GM18505 (cell line): ENCODE measurements around the gene RGSL1.

ENCODE experiments used
- ATAC-seq: cut with Tn5 transposase; IDR thresholded peaks from one replicate; pipeline ENCODE4 v1.9.1; 2021; ENCODE audit not compliant: unreplicated experiment
- POLR2A ChIP-seq: IDR thresholded peaks from 4 replicates; pipeline ENCODE4 v1.6.1; 2011; ENCODE audit warnings: borderline replicate concordance; ENCODE audit not compliant: insufficient read depth, insufficient read length; ENCODE audit errors: extremely low read depth

Gene RGSL1

DNA sequence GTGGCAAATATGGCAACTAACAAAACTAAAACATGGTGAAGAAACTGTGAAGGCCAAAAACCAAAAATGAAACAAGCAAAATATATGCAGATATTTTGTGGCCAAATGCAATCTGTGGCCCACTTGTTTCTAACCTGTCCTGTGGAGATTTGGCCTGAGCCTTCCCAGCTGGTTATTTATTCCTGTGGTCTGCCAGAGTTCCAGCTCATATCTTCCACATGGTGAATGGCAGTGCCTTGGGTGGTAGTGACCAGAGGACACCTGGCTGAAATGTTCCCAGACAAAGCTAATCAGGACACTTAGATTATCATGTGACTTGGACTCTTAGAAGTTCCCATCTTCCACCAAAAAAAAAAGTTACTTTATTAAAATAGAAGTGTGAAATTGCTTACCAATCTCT lies 99.4 kb downstream of the RGSL1 start:
- TF ChIP-seq POLR2A: no peak
- ATAC-seq: no peak

DNA sequence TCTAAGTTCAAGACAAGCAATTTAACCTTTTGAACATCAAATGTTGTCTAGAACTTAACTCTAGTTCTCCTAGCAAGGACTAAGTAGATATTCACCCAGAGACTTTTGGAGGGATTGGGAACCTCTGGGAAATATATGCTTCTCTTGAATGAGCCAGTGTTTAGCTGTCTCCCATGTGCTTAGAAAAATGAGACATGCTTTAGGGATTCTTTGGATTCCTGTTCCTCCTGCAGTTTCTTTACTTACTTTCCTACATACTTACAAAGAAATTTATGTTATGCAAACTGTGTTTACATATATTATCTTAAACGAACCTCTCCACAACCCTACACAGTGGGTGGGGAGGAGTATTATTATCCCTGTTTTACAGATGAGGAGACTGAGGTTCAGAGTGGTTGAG lies 99.9 kb downstream of the RGSL1 start:
- TF ChIP-seq POLR2A: no peak
- ATAC-seq: no peak

- TF ChIP-seq POLR2A: no peak
- no peak for ATAC-seq
Measured at GRCh38 chr1:182552527-182552926, 102.6 kb downstream of the RGSL1 start.

GRCh38 chr1:182555493-182555892 lies 105.5 kb downstream of the RGSL1 start:
- no peak for ATAC-seq
- TF ChIP-seq POLR2A: no peak

GRCh38 chr1:182556279-182556678 lies 106.3 kb downstream of the RGSL1 start:
- ATAC-seq: no peak
- no peak for TF ChIP-seq POLR2A

DNA sequence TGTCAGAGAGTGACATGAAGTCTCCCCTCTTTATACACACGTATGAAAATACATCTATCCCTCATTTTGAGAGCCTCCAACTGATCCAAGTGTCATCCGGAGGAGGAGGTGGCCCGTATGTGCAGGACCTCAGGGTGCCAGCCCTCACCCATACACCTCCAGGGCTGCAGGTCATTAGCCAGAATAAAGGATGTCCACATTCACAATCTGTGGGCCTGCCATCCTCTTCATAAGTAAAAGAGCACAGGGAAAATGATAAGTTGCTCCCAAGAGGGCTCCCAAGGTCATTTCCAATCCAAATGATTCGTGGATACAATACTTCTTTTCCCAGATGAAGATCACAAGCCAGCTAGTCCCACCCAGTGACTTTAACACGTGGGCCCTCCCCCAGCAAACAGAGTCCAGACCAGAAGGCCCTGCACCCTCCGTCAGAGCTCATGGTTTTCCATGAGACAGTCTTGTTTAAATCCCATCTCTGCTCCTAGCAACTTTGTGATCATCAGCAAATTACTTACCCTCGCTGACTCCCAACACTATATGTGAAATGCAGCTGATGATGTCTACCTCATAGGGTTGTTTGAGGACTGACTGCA lies 110.5 kb downstream of the RGSL1 start:
- ATAC-seq: no peak
- TF ChIP-seq POLR2A: no peak

DNA sequence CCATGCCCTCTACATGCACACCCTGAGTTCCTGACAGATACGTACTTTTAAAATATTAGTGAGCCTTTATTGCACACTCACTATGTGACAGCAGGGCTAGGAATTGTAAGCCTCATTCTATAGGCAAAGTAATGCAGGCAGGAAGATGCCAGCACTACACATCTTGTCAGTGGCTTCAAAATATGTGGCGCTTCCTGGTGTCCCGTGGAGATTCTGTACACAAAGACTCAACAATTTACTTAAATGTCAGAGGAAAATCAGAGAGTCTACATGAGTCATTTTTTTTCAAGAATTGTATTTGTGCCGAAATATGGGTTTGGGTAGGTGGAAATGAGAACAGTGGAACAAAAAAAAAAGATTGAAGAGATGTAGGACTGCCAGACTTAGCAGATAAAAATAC lies 111.5 kb downstream of the RGSL1 start:
- no peak for TF ChIP-seq POLR2A
- ATAC-seq: no peak

- no peak for TF ChIP-seq POLR2A
- ATAC-seq: no peak
Measured at GRCh38 chr1:182563095-182563494, 113.1 kb downstream of the RGSL1 start.

DNA sequence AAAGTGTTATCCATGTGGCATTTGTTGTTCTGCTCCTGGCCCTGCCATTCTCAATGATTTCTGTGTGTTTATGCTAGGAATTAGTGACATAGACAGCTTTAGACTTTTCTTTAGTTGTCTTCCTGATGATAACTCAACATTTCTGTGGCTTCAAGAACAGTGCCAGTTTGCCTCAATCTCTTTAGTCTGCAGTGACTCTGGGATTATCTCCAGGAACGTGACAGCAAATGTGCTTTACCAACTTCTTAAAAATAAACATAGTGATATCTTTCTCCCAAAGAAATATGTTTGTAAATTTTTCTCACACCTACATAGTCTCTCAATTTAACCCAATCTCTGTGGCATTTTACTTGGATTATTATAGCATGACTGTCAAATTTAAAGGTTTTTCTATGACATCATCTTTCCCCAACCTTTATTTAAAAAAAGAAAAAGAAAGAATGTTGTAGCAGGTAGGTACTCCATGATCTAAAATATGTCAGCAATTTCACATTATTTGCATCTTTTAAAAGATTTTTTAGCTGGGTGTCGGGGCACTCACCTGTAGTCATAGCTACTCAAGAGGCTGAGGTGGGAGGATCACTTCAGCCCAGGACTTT lies 114.6 kb downstream of the RGSL1 start:
- no peak for TF ChIP-seq POLR2A
- no peak for ATAC-seq

DNA sequence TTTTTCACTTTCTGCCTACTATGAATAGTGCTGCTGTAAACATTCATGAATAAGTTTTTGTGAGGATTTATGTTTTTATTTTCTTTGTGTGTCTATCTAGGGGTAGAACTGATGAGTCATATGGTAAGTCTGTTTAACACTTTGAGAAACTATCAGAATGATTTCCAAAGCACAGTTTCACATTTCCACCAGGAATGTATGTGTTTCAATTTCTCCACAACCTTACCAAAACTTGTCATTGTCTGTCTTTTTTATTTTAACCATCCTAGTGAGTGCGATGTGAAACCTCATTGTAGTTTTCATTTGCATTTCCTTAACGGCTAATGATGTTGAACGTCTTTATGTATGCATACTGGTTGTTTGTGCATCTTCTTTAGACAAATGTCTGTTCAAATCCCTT lies 115.6 kb downstream of the RGSL1 start:
- no peak for ATAC-seq
- no peak for TF ChIP-seq POLR2A

DNA sequence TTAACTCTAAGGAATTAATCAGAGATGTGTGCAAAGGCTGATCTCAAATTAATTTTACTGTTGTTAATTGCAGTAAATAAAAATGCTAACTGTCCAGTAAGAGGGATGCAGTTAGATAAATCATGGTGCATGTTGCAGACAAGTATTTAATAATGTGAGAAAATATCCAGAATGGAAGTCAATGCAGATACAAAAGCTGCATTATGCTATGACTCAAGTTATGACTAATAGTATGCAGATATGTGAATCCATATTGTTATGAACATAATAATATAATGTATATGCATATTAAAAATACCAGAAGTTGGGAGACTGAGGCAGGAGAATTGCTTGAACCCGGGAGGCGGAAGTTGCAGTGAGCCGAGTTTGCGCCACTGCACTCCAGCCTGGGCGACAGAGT lies 117.7 kb downstream of the RGSL1 start:
- no peak for TF ChIP-seq POLR2A

DNA sequence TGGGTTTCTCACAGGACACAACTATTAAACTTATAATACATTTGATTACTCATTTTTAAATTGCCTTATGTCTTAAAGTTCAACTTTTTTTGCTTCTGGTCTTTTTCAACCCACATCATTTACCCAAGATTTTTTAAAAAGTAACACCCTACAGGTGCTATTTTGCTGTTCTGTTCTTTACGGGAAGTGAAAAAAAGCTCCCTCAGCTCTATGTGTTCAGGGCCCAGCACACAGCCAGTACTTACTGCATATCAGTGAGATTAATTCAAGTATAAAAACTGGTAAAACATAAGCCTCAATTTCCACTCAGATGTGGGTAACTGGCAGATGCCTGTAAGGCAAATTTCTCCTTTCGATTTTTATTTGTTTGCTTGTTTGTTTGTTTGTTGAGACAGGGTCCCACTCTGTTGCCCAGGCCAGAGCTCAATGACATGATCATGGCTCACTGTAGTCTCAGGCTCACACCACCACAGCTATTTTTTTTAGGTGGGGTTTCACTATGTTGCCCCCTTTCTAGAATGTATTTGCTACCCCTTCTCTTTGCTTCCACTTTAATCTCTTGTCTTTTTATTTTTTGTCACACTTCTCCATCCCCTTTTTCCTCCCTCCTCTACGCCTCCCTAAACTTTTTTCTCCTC lies 118.8 kb downstream of the RGSL1 start:
- no peak for ATAC-seq
- no peak for TF ChIP-seq POLR2A

More for the DNA sequence above, 117.7 kb downstream of the RGSL1 start:
- ATAC-seq: no peak

DNA sequence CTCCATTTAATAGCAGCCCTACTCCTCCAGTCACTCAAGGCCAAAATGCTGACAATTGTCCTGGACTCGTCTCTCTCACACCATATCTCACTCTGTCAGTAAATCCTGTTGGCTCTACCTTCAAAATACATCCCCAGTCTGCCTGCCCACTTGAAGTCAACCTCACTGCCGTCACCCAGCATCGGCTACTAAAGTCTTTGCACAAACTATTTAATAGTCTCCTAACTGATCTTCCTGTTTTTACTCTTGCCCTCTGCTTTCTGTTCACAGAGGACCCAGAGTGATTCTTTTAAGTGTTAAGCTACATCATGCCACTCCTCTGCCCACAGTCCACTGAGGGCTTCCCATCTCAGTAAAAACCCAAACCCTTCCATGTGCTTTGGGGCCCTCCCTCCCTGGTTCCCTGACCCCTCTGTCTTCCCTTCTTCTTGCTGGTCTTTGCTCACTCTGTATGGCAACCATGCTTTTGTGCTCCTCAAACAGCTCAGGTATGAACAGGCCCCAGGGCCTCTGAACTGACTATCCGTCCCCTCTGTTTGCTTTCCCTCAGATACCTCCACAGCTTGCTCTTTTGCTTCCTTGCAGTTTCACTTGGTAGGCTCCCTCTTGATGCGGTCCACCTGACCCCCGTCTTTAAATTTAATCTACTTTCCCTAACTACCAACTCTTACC lies 120.1 kb downstream of the RGSL1 start:
- no peak for ATAC-seq
- TF ChIP-seq POLR2A: no peak

GRCh38 chr1:182570611-182570970 lies 120.6 kb downstream of the RGSL1 start:
- ATAC-seq: no peak
- TF ChIP-seq POLR2A: no peak
